ENCODE data around the gene ARHGDIA. TPM values are rescaled to one million over a fixed set of nuclear protein-coding genes. Genes with fewer than 3 reads are reported as not detected.

ARHGDIA gene
- total and polyA plus RNA-seq, 11 donors = 81.4 to 296 (median 152) TPM

DNA sequence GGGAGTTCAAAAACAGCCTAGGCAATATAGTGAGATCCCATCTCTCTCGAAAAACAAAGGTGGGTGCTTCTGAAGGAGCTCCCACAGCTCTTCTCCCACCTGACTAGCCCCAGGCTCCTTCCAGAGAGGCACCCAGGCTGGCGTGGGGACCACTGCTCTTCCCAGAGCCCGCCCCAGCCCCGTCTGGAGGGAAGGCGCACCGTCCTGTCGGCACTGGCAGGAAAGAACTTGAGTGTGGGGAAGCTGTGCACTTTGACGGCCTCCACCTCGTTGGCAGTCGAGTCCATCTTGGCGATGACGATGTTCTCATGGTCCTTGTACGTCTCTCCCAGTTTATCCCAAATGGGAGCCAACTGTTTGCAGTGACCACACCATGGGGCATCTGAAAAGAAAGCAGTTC is 25.8 kb downstream of the ARHGDIA start:
- 89 to 93% (median 92%) methylated on average over 11 to 13 of the region's 13 CpGs for WGBS, 4 donors
- DNase-seq (no peak), ATAC-seq (no peak)
- H3K9me3 ChIP-seq = no peaks in the 10 kb centered on the region
- H3K4me3 ChIP-seq = no peak overlapping the region
- no peak overlapping the region for H3K27ac ChIP-seq
- TF ChIP-seq POLR2A (IDR thresholded peaks at IDR 0.05) = no peak
- TF ChIP-seq, protein P1, sequence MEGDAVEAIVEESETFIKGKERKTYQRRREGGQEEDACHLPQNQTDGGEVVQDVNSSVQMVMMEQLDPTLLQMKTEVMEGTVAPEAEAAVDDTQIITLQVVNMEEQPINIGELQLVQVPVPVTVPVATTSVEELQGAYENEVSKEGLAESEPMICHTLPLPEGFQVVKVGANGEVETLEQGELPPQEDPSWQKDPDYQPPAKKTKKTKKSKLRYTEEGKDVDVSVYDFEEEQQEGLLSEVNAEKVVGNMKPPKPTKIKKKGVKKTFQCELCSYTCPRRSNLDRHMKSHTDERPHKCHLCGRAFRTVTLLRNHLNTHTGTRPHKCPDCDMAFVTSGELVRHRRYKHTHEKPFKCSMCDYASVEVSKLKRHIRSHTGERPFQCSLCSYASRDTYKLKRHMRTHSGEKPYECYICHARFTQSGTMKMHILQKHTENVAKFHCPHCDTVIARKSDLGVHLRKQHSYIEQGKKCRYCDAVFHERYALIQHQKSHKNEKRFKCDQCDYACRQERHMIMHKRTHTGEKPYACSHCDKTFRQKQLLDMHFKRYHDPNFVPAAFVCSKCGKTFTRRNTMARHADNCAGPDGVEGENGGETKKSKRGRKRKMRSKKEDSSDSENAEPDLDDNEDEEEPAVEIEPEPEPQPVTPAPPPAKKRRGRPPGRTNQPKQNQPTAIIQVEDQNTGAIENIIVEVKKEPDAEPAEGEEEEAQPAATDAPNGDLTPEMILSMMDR (IDR thresholded peaks at IDR 0.05) = no peak
- intact Hi-C loops (cut with DNase I) = loop anchor here in 1 of 10 donors (5.0 kb wide), 1 partner anchor 52 kb away; no protein-coding TSS in a partner anchor
- peaks cover 0 to 16% (median 4%) of the 10 kb centered on the region in 12 donors for H3K4me1 ChIP-seq
- peaks cover 0 to 82% (median 78%) of the 10 kb centered on the region in 9 donors for H3K36me3 ChIP-seq
- H3K27me3 ChIP-seq = no peaks in the 10 kb centered on the region

DNA sequence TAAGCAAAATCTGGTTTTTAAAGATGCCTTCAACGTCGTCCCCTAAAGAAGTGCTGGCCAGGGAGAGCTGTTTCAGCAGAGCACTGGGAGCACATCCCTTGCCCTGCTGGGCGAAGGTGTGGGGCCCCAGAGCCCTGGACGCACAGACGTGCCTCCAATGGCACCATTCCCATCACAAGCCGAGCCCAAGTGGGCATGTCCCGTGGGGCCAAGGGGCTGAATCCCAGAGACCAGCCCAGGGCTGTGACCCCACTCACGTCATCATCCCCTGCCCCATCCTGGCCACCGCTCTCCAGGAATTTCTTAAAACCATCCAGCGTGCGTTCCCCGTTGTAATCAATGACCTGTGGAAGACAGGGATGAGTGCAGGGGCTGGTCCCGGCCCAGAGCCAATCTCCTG is 26.2 kb downstream of the ARHGDIA start:
- TF ChIP-seq POLR2A (IDR thresholded peaks at IDR 0.05) = no peak
- TF ChIP-seq, protein P1 (IDR thresholded peaks at IDR 0.05) = no peak
- Histone ChIP-seq H3K9me3 (no peaks in the 10 kb centered on the region), H3K36me3 (peaks cover 0 to 78% (median 74%) of the 10 kb centered on the region in 9 donors), H3K4me3 (no peak overlapping the region), H3K4me1 (peaks cover 0 to 16% (median 4%) of the 10 kb centered on the region in 12 donors), H3K27ac (no peak overlapping the region), H3K27me3 (no peaks in the 10 kb centered on the region)
- ATAC-seq (no peak), DNase-seq (no peak)
- 86 to 90% (median 88%) methylated on average over 12 to 13 of the region's 13 CpGs for WGBS, 4 donors
- intact Hi-C loops (cut with DNase I) = loop anchor here in 1 of 10 donors (5.0 kb wide), 1 partner anchor 52 kb away; no protein-coding TSS in a partner anchor

- Histone ChIP-seq H3K9me3 (no peaks in the 10 kb centered on the region), H3K27ac (no peak overlapping the region), H3K4me1 (peaks cover 0 to 16% (median 4%) of the 10 kb centered on the region in 12 donors), H3K4me3 (no peak overlapping the region), H3K27me3 (no peaks in the 10 kb centered on the region), H3K36me3 (peaks cover 0 to 73% (median 70%) of the 10 kb centered on the region in 9 donors)
- DNase-seq (no peak), ATAC-seq (no peak)
- WGBS, 4 donors = 90 to 92% (median 91%) methylated on average over 13 to 14 of the region's 14 CpGs
- no peak for TF ChIP-seq POLR2A (IDR thresholded peaks at IDR 0.05)
- TF ChIP-seq, protein P1 (IDR thresholded peaks at IDR 0.05) = no peak
- intact Hi-C loops (cut with DNase I) = no loop called here
Measured at GRCh38 chr17:81844327-81844851, 26.7 kb downstream of the ARHGDIA start.

DNA sequence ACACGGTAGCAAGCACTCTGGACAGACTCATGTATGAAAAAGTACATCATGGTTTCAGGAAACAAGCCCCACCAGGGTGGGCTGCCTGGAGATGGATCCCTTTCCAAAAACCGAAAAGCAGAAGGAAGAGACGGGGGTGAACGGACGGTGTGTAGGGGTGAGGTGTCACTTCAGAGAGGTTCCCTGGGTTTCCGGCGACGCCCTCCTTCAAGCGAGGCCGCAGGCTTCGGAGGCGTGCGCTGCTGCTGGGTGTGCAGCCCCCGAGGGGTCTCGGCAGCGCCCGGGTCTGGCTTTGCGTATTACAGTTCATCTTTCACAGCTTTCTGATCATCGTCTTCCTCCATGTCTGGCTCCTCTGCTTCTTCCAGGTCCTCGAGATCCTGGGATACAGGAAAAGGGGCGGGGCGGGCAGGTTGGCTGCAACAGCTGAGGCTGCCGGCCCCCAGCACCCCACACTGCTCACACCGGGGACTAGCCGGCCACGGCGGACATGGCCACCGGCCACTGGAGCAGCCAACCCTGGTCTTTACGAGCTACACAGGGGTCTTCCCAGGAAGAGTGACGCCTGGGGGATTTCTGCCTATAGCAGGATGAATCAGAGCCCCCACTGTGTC is 27.3 kb downstream of the ARHGDIA start:
- no peak for TF ChIP-seq POLR2A (IDR thresholded peaks at IDR 0.05)
- TF ChIP-seq, protein P1 (IDR thresholded peaks at IDR 0.05) = no peak
- WGBS, 4 donors = 88 to 93% (median 92%) methylated on average over 30 of the region's 30 CpGs
- Histone ChIP-seq H3K27ac (no peak overlapping the region), H3K36me3 (peaks cover 0 to 67% (median 64%) of the 10 kb centered on the region in 9 donors), H3K4me3 (no peak overlapping the region), H3K4me1 (peaks cover 0 to 16% (median 4%) of the 10 kb centered on the region in 12 donors), H3K9me3 (no peaks in the 10 kb centered on the region), H3K27me3 (no peaks in the 10 kb centered on the region)
- ATAC-seq (no peak), DNase-seq (no peak)
- intact Hi-C loops (cut with DNase I) = no loop called here

All from heart left ventricle (tissue), 16 donors.